ENCODE results near the gene KRTAP20-4.

- TF ChIP-seq, protein P1, sequence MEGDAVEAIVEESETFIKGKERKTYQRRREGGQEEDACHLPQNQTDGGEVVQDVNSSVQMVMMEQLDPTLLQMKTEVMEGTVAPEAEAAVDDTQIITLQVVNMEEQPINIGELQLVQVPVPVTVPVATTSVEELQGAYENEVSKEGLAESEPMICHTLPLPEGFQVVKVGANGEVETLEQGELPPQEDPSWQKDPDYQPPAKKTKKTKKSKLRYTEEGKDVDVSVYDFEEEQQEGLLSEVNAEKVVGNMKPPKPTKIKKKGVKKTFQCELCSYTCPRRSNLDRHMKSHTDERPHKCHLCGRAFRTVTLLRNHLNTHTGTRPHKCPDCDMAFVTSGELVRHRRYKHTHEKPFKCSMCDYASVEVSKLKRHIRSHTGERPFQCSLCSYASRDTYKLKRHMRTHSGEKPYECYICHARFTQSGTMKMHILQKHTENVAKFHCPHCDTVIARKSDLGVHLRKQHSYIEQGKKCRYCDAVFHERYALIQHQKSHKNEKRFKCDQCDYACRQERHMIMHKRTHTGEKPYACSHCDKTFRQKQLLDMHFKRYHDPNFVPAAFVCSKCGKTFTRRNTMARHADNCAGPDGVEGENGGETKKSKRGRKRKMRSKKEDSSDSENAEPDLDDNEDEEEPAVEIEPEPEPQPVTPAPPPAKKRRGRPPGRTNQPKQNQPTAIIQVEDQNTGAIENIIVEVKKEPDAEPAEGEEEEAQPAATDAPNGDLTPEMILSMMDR (IDR thresholded peaks at IDR 0.05), result no peak
- TF ChIP-seq ZFX (IDR thresholded peaks at IDR 0.05; ENCODE audit: borderline replicate concordance), result no peak
Measured at GRCh38 chr21:30612132-30612531, 8.3 kb upstream of the KRTAP20-4 start.

Measured in 22Rv1 (cell line).